DOHH2 (cell line): ENCODE data around the gene FAM53A.

Experiments
- EZH2phosphoT487 ChIP-seq: fragments of 200-600 bp; sonication (generic); IDR thresholded peaks from 2 replicates; pipeline ENCODE4 v1.6.1; 2017; ENCODE audit warnings: borderline replicate concordance, mild to moderate bottlenecking, antibody characterized with exemption, low read length, moderate library complexity, mixed read lengths
- TF ChIP-seq, protein P1 (sequence below): fragments of 200-600 bp; sonication (generic); IDR thresholded peaks from one replicate; pipeline ENCODE4 v1.5.1; 2014; ENCODE audit warnings: antibody characterized with exemption, mild to moderate bottlenecking, low read depth, low read length; ENCODE audit not compliant: poor library complexity, severe bottlenecking

DNA sequence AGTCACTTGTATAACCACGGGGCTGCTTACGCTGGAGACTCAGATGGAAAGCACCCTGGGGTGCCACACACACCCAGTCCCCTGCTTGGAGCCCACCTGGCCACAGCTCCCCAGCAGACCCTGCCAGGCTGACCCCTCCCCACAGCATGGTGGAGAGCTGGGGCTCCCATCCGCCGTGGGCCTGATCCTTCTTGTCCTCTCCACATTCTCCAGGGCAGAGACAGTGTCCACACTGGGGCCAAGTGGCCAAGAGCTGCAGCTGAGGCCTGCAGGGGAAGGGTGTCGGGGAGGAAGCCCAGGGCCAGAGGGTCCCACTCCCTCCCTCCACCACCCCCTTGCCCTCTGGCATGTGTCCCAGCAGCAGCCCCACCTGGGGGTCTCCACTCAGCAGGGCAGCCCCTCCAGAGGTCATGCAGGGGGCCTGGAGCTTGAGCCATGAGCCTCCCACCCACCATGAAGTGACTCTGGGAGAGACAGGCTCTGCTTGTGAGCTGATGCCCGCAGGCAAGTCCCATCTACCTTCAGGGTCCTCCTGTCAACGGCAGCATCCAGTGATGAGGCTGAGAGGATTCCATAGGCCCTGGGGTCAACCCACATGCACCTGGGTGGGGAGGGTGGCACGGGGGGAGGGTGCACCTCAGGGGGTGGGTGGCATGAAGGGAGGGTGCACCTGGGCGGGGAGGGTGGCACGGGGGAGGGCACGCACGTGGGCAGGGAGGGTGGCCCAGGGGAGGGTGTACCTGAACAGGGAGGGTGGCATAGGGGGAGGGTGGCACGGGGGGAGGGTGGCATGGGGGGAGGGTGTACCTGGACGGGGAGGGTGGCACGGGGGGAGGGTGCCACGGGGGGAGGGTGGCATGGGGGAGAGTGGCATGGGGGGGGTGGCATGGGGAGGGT lies 56.4 kb downstream of the FAM53A start:
- TF ChIP-seq, protein P1, sequence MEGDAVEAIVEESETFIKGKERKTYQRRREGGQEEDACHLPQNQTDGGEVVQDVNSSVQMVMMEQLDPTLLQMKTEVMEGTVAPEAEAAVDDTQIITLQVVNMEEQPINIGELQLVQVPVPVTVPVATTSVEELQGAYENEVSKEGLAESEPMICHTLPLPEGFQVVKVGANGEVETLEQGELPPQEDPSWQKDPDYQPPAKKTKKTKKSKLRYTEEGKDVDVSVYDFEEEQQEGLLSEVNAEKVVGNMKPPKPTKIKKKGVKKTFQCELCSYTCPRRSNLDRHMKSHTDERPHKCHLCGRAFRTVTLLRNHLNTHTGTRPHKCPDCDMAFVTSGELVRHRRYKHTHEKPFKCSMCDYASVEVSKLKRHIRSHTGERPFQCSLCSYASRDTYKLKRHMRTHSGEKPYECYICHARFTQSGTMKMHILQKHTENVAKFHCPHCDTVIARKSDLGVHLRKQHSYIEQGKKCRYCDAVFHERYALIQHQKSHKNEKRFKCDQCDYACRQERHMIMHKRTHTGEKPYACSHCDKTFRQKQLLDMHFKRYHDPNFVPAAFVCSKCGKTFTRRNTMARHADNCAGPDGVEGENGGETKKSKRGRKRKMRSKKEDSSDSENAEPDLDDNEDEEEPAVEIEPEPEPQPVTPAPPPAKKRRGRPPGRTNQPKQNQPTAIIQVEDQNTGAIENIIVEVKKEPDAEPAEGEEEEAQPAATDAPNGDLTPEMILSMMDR, result no peak
- TF ChIP-seq EZH2phosphoT487, result no peak
